OCI-LY7 (cell line): ENCODE results near the gene PFKL.
"Not testable (repeated sequence)": the region's sequence is repeated elsewhere in the genome, so short reads cannot be mapped to it uniquely, and the experiment has no call there.

Source experiments
- CTCF ChIP-seq: fragments of 200-600 bp; sonication (generic); conservative IDR thresholded peaks from 2 replicates; pipeline ENCODE4 v1.5.1; 2014; ENCODE audit warnings: mild to moderate bottlenecking, antibody characterized with exemption, low read length, moderate library complexity, mixed read lengths
- EZH2phosphoT487 ChIP-seq: fragments of 200-600 bp; sonication (generic); IDR thresholded peaks from 2 replicates; pipeline ENCODE4 v1.6.1; 2018; ENCODE audit warnings: low read depth, borderline replicate concordance, mild to moderate bottlenecking, mixed run types, antibody characterized with exemption, low read length, moderate library complexity, mixed read lengths

GRCh38 chr21:44302573-44303401, 2.9 kb downstream of the PFKL start:
- TF ChIP-seq CTCF = peak; percentile 60
- not testable (repeated sequence) for TF ChIP-seq EZH2phosphoT487
